Type B pancreatic cell (in vitro differentiated cells): ENCODE results near the gene AHCYL2. TPM values are rescaled to one million over a fixed set of nuclear protein-coding genes. Genes with fewer than 3 reads are reported as not detected.

Experiments
- DNase-seq: peaks from one replicate; pipeline ENCODE4 v3.0.0; 2021; ENCODE audit warnings: mixed read lengths; ENCODE audit not compliant: unreplicated experiment; ENCODE audit errors: extremely low spot score
- H3K27ac Mint-ChIP-seq: 2 replicates; pipeline ENCODE4 v1.8.0; 2021; ENCODE audit warnings: mild to moderate bottlenecking, mixed read lengths
- H3K27me3 Mint-ChIP-seq: 2 replicates; pipeline ENCODE4 v1.8.0; 2021; ENCODE audit warnings: mixed read lengths
- H3K36me3 Mint-ChIP-seq: 2 replicates; pipeline ENCODE4 v1.8.0; 2021; ENCODE audit warnings: mixed read lengths
- H3K4me1 Mint-ChIP-seq: one replicate; pipeline ENCODE4 v1.8.0; 2021; ENCODE audit warnings: mixed read lengths; ENCODE audit not compliant: unreplicated experiment
- H3K4me3 Mint-ChIP-seq: 2 replicates; pipeline ENCODE4 v1.8.0; 2021; ENCODE audit warnings: mild to moderate bottlenecking, mixed read lengths
- H3K9me3 Mint-ChIP-seq: 2 replicates; pipeline ENCODE4 v1.8.0; 2021; ENCODE audit warnings: mixed read lengths
- total RNA-seq: library from RNA; stranded (reverse); gene quantifications from 2 replicates; pipeline ENCODE4 v1.2.1, GENCODE V29; 2021; ENCODE audit warnings: low replicate concordance
- TF ChIP-seq, protein P1 (sequence below): fragments of 200-600 bp; sonication (generic); conservative IDR thresholded peaks from 2 replicates; pipeline ENCODE4 v1.5.0; 2021; ENCODE audit warnings: antibody characterized with exemption, mild to moderate bottlenecking

Gene AHCYL2
- total RNA-seq, 1 donor from 2014 or later = 27.8 TPM

DNA sequence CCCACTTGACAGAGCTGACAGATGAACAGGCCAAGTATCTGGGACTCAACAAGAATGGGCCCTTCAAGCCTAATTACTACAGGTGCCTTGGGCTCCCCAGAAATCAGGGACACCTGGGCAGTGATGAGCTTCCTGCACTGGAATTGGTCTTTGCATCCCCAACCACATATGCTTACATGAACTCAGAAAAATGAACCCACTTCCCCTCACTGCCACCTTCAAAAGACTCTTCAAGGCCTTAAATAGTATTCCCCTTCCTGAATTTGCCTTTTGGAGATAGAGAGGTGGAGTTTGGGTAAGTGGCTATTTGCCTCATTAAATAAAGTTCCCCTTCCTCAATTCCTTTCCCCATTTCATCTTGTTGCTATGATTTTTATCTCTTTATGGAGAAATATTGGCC lies 201.7 kb downstream of the AHCYL2 start:
- TF ChIP-seq, protein P1, sequence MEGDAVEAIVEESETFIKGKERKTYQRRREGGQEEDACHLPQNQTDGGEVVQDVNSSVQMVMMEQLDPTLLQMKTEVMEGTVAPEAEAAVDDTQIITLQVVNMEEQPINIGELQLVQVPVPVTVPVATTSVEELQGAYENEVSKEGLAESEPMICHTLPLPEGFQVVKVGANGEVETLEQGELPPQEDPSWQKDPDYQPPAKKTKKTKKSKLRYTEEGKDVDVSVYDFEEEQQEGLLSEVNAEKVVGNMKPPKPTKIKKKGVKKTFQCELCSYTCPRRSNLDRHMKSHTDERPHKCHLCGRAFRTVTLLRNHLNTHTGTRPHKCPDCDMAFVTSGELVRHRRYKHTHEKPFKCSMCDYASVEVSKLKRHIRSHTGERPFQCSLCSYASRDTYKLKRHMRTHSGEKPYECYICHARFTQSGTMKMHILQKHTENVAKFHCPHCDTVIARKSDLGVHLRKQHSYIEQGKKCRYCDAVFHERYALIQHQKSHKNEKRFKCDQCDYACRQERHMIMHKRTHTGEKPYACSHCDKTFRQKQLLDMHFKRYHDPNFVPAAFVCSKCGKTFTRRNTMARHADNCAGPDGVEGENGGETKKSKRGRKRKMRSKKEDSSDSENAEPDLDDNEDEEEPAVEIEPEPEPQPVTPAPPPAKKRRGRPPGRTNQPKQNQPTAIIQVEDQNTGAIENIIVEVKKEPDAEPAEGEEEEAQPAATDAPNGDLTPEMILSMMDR = no peak
- peaks cover 24% of the 10 kb centered on the region for H3K36me3 Mint-ChIP-seq
- DNase-seq = no peak
- no peak overlapping the region for H3K27ac Mint-ChIP-seq
- H3K4me3 Mint-ChIP-seq = no peak overlapping the region
- H3K4me1 Mint-ChIP-seq = peaks cover 11% of the 10 kb centered on the region
- H3K27me3 Mint-ChIP-seq = peaks cover 8% of the 10 kb centered on the region
- H3K9me3 Mint-ChIP-seq = peaks cover 4% of the 10 kb centered on the region

DNA sequence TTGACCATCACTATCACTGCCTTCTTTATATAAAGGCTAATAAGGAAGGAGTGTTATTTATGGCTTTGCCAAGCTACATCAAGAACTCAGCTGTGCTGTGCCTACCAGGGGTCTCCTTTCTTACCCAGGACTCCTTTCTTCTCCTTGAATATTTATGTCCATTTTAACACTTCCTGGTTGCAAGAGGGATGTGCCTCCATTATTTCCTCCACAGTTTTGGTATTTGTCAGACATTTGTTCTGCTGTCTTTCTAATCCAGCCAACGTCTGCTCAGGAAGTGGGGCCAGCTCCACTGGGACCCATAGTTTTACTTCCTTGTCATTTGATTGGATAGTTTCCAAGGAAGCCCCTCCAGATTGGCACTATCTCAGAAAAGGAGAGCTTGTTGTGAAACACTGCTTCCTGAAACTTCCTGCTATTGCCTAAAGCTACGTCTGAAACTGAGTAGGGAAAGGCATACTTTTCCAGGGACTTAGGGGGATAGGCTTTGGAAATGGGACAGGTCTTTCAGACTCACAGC lies 202.8 kb downstream of the AHCYL2 start:
- TF ChIP-seq, protein P1 = no peak
- DNase-seq = no peak
- H3K27me3 Mint-ChIP-seq = peaks cover 14% of the 10 kb centered on the region
- H3K4me3 Mint-ChIP-seq = no peak overlapping the region
- no peak overlapping the region for H3K27ac Mint-ChIP-seq
- peaks cover 23% of the 10 kb centered on the region for H3K36me3 Mint-ChIP-seq
- H3K9me3 Mint-ChIP-seq = peaks cover 4% of the 10 kb centered on the region
- H3K4me1 Mint-ChIP-seq = peaks cover 11% of the 10 kb centered on the region

DNA sequence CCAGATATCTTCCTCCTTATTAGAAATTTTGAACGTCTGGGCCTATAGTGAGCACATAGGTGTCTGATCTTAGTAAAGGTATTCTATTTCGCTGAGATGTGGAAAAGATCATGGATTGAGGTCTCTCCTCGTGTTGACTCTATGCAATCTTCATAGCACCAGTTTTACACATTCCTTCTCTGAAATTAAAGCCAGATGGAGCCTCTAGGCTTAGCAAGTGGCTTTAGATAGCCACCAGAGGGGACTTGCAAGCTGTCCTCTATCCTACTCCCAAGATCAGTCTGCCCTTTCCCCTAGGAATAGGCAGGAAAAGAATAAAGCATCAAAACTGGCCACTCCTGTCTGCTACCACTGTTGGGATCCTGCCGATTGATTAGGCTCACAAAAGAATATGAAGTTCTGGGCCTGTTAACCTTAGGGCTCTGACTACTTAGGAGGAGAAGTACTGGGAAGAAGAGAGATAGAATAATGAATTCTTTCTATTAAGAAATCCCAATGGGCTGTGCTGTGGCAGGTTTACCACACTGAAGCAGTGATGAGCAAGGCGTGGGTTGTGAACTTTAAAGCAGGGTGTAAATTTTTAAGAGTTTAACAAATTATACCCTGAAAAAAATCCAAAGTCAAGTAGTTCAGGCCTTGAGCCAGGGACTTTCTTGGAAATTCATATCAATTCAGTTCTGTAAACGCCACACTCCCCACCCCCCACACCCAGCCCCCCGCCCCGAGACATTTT lies 207.2 kb downstream of the AHCYL2 start:
- H3K27ac Mint-ChIP-seq = no peak overlapping the region
- no peak for DNase-seq

DNA sequence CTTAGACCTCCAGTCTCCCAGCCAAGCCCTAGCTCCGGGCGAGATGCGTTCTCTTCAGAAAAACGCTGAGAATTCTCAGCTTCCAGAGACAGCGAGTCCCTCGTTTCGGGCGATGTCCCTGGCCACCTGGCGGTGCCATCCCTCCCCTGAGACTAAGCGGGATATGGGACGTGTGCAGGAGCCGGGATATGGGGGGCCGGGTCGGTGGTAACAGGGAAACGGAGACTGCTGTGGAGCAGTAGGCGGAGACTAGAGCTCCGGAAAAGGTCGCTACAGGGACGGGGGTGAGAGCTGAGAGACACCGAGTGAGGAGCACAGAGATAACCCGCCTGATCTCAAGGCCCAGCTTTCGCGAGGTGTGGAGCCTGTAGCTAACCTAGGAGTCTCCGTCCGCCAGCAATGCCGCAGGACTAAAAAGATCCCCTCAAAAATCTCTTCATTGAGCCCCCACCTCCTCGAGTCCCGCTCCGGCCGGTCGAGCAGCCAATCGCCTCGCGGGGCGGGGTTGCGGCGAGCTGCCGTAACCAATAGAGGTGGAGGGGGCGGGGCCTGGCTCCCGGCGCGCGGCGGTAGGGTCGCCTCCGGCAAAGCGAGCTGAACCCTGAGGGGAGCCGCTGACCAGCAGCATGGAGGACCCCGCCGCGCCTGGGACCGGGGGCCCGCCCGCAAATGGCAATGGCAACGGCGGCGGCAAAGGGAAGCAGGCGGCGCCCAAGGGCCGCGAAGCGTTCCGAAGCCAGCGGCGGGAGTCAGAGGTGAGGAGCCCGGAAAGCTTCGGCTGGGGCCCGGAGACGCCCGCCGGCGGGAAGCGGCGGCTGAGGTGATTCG lies 209.2 kb downstream of the AHCYL2 start, which contains the start of gene STRIP2:
Gene STRIP2, plus strand, starts transcription at position 586 of the 828 bp plus-strand sequence. Its CDS starts 41 bp downstream, at position 627.
- H3K27ac Mint-ChIP-seq = peak within 1 kb of the TSS; percentile 74
- peaks cover 3% of the 10 kb centered on the region for H3K36me3 Mint-ChIP-seq
- peak; percentile 92 for DNase-seq
- peaks cover 52% of the 10 kb centered on the region for H3K27me3 Mint-ChIP-seq
- no peaks in the 10 kb centered on the region for H3K9me3 Mint-ChIP-seq
- peaks cover 11% of the 10 kb centered on the region for H3K4me1 Mint-ChIP-seq
- TF ChIP-seq, protein P1 = peak; percentile 53
- peak within 1 kb of the TSS; percentile 96 for H3K4me3 Mint-ChIP-seq

More for the DNA sequence above, 207.2 kb downstream of the AHCYL2 start:
- Mint-ChIP-seq H3K36me3 (peaks cover 10% of the 10 kb centered on the region), H3K9me3 (no peaks in the 10 kb centered on the region), H3K4me1 (peaks cover 12% of the 10 kb centered on the region), H3K4me3 (no peak overlapping the region), H3K27me3 (peaks cover 49% of the 10 kb centered on the region)
- TF ChIP-seq, protein P1 = no peak

DNA sequence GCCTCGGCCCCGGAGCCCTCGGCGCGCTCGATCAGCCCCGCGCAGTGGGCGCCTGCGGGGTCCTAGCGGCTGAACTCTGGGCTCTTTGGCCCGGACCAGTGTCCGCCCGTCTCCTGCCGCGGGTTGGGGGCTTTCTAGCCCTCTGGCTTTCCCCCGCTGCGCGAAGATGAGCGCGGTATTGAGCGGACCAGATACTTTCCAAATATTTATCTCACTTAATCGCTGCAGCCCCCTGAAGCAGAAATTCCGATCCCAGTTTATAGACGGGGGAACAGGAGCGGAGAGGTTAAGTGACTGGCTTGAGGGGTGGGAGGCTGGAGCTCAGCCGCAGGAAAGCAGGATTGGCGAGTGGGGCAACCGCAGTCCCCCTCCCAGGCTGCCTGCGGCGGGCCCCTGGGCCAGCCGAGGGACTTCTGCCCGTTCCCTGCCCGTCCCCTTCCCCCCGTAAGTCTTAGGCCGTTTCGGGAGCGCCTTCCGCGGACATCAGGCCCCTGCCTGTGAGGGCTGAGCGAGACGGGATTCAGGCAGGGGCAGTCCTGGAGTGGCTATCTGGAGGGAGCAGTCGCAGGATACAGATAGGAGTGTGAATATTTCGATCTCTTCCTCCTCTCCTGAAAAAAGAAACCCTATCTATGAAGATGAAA lies 210.0 kb downstream of the AHCYL2 start:
- peaks cover 53% of the 10 kb centered on the region for H3K27me3 Mint-ChIP-seq
- TF ChIP-seq, protein P1 = no peak
- H3K4me3 Mint-ChIP-seq = peak overlapping the region; percentile 96
- H3K4me1 Mint-ChIP-seq = peaks cover 12% of the 10 kb centered on the region
- peaks cover 3% of the 10 kb centered on the region for H3K36me3 Mint-ChIP-seq
- no peak overlapping the region for H3K27ac Mint-ChIP-seq
- peak; percentile 68 for DNase-seq
- H3K9me3 Mint-ChIP-seq = no peaks in the 10 kb centered on the region
